Liver (tissue), 3 donors: Measurements from ENCODE around the gene POU6F2.

Experiments
- CTCF ChIP-seq: fragments of 150-350 bp; IDR thresholded peaks from 2 replicates; pipeline ENCODE4 v1.5.1; 2017; ENCODE audit warnings: improper control_type of control experiment, low read depth, low read length; ENCODE audit not compliant: missing input control
- GABPA ChIP-seq, 2 donors: IDR thresholded peaks in 1 of 2; conservative IDR thresholded peaks in 1 of 2; 2 replicates each; pipeline ENCODE4 v1.6.1; 2016; ENCODE audit warnings: antibody characterized with exemption in 2 of 2, mild to moderate bottlenecking in 1 of 2, moderate library complexity in 1 of 2
- RAD21 ChIP-seq, 2 donors: IDR thresholded peaks; 2 replicates each; pipeline ENCODE4 v1.6.1; 2016; ENCODE audit warnings: antibody characterized with exemption in 2 of 2, mild to moderate bottlenecking in 2 of 2
- donor health status: healthy.
- donor health status: healthy.

GRCh38 chr7:39317107-39317506 is 339.4 kb downstream of the POU6F2 start:
- no peak for TF ChIP-seq CTCF
- no peak for TF ChIP-seq RAD21 (IDR thresholded peaks at IDR 0.05)
- TF ChIP-seq GABPA (IDR thresholded peaks at IDR 0.05 in 1 of 2, conservative IDR thresholded peaks at IDR 0.05 in 1 of 2), result no peak
